Stimulated activated CD4-positive, alpha-beta T cell treated with anti-CD3 and anti-CD28 coated beads, Interleukin-1b, Interleukin-23, amount 100 ng/mL, for 48 hours (primary cell): ENCODE data around the gene CTNNA3.
"Not testable (repeated sequence)": the region's sequence is repeated elsewhere in the genome, so short reads cannot be mapped to it uniquely, and the experiment has no call there.

Experiments used
- DNase-seq: peaks from one replicate; pipeline ENCODE4 v3.0.0-alpha.2; 2020

CTNNA3 gene

DNA sequence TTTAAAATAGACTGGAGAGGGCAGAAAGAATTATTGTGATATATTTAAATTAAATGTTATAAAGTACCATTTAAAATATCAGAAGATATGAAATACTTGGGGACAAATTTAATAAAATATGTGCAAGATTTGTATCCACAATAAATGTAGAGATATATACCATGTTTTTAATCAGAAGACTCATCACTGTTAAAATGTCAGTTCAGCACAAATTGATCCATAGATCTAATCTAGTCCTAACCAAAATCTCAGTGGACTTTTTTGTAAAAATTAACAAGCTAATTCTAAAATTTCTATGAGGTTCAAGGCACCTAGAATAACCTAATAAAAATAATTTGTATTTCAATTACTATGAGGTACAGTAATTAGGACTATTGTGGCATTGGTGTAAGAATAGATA lies 96.4 kb downstream of the CTNNA3 start:
- DNase-seq: no peak

DNA sequence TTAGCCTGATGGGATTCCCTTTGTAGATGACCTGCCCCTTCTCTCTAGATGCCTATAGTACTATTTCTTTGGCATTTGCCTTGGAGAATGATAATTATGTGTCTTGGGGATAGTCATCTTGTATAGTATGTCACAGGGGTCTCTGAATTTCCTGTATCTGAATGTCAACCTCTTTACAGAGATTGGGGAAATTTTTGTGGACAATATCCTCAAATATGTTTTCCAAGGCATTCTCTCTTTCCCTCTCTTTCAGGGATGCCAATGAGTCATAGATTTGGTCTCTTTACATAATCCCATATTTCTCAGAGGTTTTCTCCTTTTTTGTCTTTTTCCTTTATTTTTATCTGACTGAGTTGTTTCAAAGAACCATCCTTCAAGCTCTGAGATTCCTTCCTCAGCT lies 99.4 kb downstream of the CTNNA3 start:
- DNase-seq: no peak

DNA sequence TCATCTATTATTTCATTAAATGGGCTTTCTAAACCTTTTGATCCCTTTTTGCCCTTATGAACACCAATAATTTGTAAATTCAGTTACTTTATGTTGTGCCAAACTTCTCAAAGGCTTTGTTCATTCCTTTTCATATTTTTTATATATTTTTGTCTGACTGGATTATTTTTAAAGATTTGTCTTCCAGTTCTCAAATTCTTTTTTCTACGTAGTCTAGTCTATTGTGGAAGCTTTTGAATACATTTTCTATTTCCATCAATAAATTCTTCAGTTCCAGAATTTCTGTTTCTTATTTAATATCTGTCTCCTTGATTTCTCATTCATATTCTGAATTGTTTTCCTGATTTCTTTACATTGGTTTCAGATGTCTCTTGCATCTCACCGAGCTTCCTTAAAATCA lies 108.2 kb downstream of the CTNNA3 start:
- no peak for DNase-seq

DNA sequence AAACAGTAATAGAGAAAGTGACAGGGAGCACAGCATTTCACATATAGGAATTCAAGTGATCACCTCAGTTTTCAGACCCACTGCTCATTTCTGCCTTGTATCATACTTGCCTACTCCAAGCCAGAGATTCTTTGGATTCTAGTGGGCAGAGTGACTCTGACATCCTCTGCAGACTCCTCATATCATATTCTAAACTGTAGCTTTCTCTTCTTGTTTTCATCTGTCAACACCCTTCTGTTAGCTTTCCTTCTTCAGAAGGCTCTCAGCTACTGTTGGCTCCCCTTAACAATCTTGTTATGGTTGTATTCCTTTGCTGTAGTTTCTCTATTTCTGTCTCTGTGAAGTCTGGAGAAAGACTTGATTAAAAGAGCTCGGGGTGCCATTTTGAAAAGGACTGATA lies 120.5 kb downstream of the CTNNA3 start:
- DNase-seq: no peak

DNA sequence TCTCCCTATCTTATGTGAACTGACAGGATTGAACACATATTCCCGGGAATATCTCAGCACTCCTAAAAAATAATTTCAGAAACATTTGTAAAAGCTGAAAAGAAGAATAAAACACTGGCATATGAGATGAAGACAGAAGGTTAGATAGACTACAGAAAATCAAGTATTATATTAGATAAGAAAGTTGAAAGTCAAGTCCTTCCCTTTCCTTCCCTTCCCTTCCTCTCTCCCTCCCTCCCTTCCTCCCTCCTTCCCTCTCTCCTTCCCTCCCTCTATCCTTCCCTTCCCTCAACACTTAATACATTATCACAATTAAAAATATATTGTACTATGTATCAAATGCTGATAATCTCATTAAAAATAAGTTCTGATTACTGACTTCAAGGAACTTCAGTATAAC lies 122.5 kb downstream of the CTNNA3 start:
- no peak for DNase-seq

DNA sequence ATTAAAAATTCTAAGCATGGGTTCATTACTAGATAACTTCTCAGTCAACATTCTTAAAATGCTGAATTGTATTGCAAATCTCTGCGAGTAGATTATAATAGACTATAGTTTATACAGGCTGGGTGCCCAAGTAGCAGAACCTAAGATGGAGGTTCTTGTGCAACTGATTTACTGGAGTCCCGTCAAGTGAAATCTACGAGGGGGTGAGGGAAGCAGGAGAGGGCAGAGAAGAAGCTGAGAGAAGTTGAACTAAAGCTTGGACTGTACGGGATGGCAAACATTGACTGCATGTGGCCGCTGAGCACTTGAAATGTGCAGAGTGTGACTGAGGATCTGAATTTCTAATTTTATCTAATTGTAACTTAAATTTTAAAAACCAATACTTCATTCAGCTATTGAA lies 124.5 kb downstream of the CTNNA3 start:
- DNase-seq: no peak

DNA sequence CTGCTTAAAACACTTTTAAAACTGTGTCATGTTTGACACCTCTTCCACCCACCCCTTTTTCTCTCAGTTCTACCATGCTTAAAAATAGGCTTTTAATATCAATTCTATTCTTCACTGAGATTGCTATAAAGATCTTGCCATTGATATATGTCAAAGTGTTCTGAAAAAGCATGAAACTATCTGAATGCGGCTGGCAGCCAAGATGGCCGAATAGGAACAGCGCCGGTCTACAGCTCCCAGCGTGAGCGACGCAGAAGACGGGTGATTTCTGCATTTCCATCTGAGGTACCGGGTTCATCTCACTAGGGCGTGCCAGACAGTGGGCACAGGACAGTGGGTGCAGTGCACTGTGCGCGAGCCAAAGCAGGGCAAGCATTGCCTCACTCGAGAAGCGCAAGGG lies 137.7 kb downstream of the CTNNA3 start:
- not testable (repeated sequence) for DNase-seq

DNA sequence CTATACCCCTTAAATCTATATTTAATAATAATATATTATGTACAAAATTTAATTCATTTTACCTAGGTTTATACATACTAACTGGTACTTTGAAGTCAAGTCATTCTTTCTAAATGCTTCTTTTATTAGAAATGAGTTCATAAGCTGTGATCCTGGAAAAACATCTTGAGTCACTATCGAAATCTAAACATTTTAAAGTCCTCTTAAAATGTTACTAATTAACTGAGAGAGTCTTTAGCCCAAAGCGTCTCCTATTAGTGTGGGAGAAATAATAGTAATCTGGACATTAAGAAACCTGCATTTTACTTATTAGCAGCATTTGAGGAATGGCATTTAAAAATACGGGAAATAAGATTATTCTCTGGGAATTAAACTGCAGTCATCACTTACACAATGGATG lies 142.7 kb downstream of the CTNNA3 start:
- DNase-seq: no peak

DNA sequence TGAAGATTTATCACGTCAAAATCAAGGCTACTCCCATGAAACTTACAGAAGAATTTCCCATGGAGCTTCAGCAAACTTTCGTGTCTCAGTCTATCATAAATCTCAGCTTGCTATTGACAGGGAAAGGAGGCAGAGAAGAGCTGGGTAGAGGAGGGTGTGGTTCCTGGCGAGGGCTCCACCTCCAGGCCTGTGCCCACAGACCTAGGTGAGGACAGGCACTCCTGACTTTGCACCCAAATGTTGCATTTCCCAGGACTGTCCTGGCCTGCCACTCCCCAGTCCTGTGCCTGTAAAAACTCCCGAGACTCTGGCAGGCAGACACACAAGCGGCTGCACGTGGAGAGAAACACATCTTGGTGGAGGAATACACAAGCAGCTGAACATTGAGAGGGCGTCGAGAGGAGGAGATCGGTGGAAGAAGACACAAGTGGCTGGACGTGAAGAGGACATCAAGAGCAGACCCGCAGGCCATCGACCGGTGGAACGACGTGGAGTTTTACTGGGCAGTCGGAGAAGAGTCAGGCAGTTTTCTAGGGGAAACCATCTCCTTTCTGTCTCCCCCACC lies 145.1 kb downstream of the CTNNA3 start:
- DNase-seq: no peak

DNA sequence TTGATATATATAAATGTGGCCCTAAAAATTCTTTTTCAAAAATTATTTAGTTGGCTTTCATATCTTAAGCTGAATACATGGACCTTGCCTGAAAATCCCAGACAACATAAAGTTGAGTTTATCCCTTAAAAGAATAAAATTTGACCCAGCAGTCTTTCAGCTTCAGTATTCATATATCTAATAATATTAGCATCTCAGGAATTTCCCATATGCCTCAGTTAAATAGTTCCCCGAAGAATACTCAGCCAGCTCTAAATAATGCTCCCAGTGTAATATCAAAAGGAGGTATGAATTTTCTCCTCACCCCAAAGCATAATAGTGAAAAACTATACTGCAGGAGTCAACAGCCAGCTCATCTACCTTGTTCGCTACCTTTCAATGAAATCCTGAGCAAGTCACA lies 145.9 kb downstream of the CTNNA3 start:
- DNase-seq: no peak

DNA sequence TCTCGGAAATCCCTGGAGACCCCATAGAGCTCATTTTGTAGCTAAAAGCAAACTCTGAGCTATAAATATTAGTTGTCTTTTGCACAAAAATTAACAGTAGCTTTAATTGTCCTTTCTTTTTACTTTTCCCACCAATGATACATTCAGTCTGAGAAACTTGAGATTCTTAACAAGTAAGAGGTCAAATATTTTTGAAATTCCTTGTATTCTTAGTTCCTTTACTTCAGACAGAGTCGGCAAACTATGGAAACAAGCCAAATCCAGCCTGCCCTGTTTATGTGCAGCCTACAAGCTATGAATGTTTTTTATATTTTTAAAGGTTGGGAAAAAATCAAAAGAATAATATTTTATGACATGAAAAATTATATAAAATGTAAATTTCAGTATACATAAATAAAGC lies 146.6 kb downstream of the CTNNA3 start:
- DNase-seq: no peak

DNA sequence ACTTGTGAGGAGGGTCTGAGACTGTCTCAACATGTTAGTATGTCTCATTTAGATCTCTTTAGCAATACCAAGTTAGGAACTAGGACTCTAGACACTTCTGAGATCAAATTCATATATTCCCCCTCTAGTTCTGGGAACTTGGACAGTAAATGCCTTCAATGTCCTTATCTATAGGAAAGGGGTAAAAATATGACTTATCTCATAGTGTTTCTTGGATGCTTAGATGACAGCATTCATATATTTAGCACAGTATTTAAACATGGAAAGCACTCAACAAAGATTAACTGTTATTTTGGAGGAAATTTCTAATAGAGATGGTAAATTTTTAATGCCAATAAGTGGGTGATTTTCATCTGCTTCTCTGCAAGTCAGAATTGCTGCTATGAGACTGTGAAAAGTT lies 154.6 kb downstream of the CTNNA3 start:
- no peak for DNase-seq

DNA sequence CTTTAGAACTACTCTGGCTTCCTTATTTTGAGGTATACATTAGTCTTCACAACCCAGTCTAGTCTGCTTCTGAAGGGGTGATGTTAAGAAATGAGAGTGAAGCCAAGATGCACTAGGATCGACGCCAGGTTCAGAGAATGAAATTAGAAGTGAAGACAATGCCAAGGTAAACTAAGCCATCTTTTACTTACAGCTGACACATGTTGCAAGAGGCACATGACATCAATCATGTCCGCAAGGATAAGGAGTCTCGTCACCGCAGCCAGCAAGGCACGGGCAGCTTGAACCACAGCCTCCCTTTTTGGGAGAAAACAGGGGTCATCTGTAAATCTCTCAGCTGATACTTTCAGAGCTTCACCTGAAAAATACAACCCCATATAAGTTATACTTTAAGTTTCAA lies 156.7 kb downstream of the CTNNA3 start:
- DNase-seq: no peak

DNA sequence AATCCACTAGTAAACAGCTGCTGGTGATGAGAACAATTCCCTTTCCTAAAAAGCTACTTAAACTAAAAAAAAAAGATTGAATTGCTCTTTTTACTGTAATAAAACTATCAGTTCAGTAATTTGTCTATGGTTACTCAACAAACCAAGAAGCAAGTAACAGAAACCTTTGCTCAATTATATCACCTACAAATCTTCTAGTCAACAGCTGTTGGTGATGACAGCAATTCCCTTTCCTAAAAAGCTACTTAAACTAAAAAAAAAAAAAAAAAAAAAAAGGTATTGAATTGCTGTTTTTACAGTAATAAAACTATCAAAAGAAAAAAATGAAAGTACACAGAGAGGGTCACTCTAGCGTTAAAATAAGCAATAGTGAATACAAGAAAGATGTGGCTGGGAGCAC lies 158.1 kb downstream of the CTNNA3 start:
- no peak for DNase-seq

DNA sequence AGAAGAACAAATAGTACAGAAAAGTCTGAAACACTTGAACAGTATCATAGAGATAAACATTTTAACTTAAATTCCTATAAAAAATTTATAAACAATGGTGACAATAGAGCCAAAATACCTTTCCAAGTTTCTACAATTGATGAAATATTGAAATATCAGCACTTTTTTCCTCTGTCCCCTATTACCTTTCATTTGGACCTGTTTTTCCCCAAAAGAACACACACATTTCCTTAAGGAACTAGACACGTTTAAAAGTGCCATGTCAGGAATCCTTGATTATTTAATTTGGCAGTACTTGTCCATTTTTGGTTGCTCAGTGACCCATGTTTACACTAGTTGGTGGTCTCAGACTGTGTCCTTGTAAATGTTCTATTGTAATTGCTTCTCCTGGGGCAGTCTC lies 162.6 kb downstream of the CTNNA3 start:
- DNase-seq: no peak

DNA sequence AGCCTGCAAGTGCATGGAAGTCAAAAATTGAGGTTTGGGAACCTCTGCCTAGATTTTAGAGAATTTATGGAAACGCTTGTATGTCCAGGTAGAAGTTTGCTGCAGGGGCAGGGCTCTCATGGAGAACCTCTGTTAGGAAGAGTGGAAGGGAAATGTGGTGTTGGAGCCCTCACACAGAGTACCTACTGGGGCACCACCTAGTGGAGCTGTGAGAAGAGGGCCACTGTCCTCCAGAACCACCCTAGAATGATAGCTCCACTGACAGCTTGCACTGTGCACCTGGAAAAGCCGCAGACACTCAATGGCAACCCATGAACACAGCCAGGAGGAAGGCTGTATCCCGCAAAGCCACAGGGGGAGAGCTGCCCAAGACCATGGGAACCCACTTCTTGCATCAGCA lies 165.0 kb downstream of the CTNNA3 start:
- DNase-seq: not testable (repeated sequence)

DNA sequence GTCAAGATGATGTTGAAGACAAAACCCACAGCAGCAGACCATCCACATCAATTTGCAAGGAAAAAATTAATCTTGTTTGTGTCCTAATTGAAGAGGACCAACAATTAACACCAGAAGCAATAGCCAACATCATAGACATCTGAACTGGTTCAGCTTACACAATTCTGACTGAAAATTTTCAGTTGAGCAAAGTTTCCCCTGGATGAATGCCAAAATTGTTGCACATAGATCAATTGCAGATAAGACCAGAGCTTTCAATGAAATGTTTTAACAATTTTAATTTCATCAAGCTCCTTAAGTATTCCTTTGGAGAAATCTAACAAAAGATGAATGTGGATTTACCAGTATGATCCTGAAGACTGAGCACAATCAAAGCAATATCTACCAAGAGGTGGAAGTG lies 168.6 kb downstream of the CTNNA3 start:
- DNase-seq: no peak

DNA sequence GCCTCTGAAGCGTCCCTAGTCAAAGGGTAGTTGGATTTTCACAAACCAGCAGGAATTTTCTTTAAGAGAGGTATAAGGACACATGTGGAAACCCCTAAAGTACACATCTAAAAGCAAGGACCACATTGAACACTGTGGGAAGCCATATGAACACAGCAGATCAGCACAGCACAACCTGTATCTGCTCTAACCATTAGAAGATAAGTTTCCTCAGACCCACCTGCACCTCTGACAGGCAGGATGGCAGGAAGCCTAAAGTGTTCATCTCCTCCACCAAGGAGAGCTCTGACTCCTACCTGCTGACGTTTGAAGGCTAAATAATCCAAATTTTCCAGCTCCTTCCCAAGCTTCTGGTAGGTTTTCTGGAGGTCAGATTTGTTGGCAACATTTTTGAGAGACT lies 174.4 kb downstream of the CTNNA3 start:
- DNase-seq: no peak

DNA sequence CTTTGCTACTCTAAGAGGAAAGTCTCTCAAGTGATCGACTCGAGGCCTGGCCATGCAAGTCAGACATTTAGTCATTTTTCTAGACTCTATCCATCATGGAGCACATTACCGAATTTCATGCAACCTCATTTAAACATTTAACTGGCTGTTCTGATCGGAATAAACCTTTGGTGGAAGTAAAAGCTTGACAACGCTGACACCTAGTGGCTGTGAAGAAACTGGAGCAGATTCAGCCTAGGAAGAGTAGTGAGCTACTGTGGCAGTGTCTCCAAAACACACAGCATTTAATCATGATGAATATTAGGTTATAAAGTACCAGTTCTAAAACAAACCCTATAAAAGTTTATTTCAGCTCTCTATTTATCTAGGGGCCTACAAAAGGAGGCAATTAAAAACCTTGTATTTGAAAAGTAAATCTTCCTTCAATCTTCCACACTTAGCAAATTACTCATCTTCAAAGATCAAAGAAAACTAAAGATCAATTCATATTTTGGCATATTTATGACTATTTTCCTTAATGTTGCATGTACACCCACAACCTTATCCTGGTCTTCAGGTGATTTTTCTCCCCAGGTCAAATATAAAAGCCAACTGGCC lies 175.0 kb downstream of the CTNNA3 start:
- DNase-seq: peak; percentile 6

DNA sequence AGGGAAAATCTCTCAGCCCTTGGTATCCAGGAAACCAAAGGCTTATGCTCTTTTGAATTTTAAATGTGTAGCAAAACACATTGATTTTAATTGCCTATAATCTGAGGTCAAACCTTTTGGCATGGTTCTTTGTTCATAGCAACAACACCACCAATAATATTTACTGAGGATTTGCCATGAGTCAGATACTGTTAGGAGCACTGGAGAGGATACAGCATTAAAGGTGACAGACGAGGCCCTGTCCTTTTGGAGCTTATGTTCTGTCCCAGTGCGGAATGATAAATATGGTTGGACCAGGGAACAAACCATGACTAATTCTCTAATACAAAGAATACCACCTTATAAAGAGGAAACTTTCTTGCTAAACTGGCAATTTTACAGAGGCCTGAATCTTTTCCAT lies 176.6 kb downstream of the CTNNA3 start:
- DNase-seq: no peak

DNA sequence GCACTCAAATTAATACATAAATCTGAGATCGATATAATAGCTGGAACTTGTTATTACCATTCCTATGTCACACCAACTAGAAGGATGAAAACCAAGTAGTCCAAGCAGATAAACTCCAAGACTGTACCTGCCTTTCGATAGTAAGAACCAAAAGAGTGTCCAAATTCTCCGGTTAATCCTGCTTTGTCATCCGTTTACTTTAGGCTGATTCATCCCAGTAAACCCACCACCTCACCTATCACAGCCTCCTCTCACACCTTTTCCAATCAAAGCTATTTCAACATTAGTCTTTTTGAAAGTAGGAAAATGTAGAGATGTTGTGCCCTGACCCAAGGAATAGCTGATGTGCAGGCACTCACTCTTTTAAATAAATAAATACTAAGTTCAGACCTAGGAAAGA lies 177.2 kb downstream of the CTNNA3 start:
- no peak for DNase-seq

DNA sequence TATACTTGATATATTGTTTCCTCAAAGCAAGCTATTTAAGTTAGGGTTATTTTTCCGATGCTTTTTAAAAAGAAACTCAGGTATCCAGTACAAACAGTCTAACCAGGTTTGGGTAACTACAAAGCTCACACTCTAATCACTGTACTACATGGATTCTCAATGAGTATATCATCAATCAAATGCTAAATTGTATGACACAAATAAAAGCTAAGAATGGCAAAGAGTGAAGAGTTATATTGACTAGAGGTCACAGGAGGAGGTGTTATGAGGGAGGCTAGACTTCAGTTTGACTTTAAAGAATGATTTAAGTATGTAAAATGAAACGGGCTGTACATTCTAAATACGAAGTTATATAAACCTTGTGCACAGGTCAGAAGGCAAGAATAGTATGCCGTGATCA lies 178.0 kb downstream of the CTNNA3 start:
- no peak for DNase-seq

DNA sequence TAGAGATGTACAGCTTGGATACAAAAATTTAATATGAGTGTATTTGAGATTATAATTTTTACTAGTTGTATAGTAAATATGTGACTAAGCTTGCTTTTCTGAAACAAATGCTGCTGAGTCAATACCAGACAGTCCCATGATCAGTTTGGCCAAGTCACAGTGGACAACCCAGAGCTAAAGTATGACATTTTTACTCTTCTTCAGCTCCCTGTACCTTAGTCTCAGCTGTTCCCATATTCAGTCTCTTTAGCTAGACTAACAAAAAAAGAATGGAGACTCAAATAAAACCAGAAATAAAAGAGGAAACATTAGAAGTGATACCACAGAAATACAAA lies 189.3 kb downstream of the CTNNA3 start:
- no peak for DNase-seq

DNA sequence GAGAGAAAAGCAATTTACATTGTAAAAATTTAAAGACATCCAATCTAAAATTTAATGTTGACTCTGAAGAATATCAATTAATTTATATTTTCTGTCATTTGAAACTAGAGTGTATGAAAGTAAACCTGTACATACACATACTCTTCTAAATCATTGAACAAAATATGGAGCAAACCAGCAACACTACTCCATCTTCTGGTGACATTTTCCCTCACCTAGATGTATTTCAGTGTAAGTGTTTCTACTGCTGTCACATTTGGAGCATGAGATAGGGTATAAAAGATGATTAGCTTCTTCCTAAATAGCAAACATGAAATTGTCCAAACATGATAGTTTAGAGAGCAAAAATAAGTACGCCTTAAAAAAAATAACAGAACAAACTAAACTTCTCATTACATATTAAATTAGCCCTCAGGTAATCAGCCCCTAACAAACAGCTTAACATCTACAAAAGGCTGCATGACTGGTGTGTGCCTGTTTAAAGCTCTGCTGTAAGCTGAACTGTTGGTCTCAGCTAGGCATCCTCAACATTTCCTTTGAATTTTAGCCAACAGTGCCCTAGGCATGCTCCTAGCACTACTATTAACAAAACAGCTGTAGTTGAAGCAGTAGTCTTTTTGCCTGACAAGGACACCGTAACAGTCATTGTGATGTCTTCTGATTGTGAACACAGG lies 189.8 kb downstream of the CTNNA3 start:
- no peak for DNase-seq
